ENCODE results near the gene IPO4.

- no peak for TF ChIP-seq CTCF (IDR thresholded peaks at IDR 0.05)
- TF ChIP-seq POLR2A (IDR thresholded peaks at IDR 0.05): no peak
Measured at GRCh38 chr14:24162093-24162492, 26.5 kb downstream of the IPO4 start.
